H1 (cell line): ENCODE results near the gene CRHR2. TPM values are rescaled to one million over a fixed set of nuclear protein-coding genes. Genes with fewer than 3 reads are reported as not detected.

ENCODE experiments used
- TAF7 ChIP-seq: optimal IDR thresholded peaks from 2 replicates; pipeline ENCODE3; 2011; ENCODE audit warnings: low read depth, mild to moderate bottlenecking, inconsistent platforms, low read length, moderate library complexity, borderline replicate concordance
- polyA plus RNA-seq, 7 experiments: library from polyadenylated mRNA; depleted of rRNA in 3 of 7; stranded (reverse) in 5 of 7; unstranded in 2 of 7; fragments of >200 nt in 5 of 7; fragments of 200-250 nt in 2 of 7; gene quantifications; 1 replicate in 5 of 7; 2 replicates in 1 of 7; 4 replicates in 1 of 7; pipeline versions ENCODE4 v1.2.1 to v1.2.3, GENCODE V29; 2011 to 2013; ENCODE audit warnings: missing spikeins in 2 of 7, mixed read lengths in 2 of 7
- total RNA-seq: library from RNA; stranded (reverse); fragmentation: NEBNext Ultra II Directional; extraction: Animal tissue kit (Norgen Biotek cat#: 25700); gene quantifications from 2 replicates; pipeline ENCODE4 v1.2.1, GENCODE V29; 2021

CRHR2 gene
- total and polyA plus RNA-seq, 2 of the 8 experiments (the other 6 are each of a cell fraction or from before 2014, with no cell fraction given): 0.37 to 1.3 TPM

GRCh38 chr7:30665449-30665848 lies 16.8 kb downstream of the CRHR2 start (continued):
- TF ChIP-seq TAF7: no peak
